Measurements from ENCODE around the gene OSTC.

Gene OSTC

GRCh38 chr4:108685036-108685686, 34.8 kb downstream of the OSTC start:
- no peak for TF ChIP-seq CTCF (IDR thresholded peaks at IDR 0.05; ENCODE audit: borderline replicate concordance, insufficient read depth, low read depth, low read length)
- H3K4me3 ChIP-seq (ENCODE audit: low read depth, low read length): no peak overlapping the region

DNA sequence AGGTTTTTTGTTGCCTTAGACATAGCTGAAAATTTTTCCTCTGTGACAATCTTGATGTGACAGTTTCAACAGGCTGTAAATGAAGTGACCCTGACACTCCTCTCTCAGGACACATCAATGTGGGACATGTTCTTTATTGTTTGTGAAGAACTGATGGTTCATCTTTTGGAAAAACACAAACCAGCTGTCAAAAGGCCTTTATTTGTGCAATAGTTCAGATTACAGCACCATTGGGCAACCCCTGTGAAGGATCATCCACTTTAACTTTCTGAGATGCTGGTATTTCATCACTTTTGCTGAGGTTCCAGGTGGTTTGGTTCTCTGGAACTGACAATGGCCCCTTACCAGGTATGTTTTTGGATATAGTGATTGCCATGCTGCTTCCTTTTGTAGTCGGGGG, 40.3 kb downstream of the OSTC start:
- H3K4me3 ChIP-seq (ENCODE audit: low read depth, low read length): no peak overlapping the region
- no peak for TF ChIP-seq CTCF (IDR thresholded peaks at IDR 0.05; ENCODE audit: borderline replicate concordance, insufficient read depth, low read depth, low read length)

DNA sequence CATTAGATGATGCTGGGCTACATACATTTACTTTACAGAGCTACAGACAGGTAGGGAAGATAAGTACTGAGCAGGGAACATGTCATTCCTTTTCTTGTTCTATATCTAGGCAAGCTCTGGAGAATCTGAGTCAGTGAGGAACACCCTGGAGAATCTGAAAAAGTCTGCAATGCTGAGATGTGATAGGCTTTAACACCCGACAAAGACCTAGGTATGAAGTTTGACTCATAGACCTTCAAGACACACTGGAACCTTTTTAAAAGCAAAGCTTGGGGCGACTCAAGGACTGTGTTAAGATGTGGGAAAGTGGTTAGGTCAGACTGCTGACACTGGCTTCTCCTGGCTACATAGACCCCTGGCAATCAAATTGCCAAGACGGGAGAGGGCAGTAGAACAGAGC, 42.8 kb downstream of the OSTC start:
- TF ChIP-seq CTCF (IDR thresholded peaks at IDR 0.05; ENCODE audit: borderline replicate concordance, insufficient read depth, low read depth, low read length): no peak
- no peak overlapping the region for H3K4me3 ChIP-seq (ENCODE audit: low read depth, low read length)

DNA sequence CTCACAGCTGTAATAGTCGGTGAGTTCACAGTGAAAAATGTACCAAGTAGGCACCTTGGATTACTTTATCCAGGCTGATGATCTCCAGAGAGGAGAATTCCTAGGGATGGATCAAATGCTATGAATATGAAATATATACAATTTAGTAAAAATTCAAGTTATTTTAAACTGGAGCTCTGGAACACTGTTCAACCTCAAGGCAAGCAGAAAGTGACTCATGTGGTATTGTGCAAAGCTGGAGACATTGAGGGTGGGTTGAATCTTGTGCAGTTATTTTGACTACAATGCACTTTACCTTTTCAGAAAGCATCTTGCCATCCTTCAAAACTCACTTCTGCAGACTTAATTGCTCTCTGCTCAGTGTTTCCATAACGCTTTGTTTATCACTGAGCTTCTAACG, 43.4 kb downstream of the OSTC start:
- no peak for TF ChIP-seq CTCF (IDR thresholded peaks at IDR 0.05; ENCODE audit: borderline replicate concordance, insufficient read depth, low read depth, low read length)
- H3K4me3 ChIP-seq (ENCODE audit: low read depth, low read length): no peak overlapping the region

DNA sequence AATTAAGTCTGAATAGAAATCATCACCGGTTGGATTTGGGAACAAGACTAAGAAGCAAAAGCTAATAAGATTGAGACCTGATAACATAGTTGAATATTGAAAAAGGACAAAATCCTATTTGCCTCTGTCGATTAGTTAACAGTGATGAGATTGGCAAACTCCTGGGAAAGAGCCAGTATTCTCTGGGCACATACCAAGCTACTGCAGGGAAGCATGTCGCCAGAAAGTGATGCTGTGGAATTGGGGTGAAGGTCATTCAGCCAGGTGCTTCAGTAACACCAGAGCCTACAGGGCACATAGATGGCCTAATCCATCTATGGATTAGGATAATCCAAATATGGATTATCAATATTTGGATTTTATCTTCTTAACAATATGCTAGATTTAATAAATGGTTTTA, 44.0 kb downstream of the OSTC start:
- TF ChIP-seq CTCF (IDR thresholded peaks at IDR 0.05; ENCODE audit: borderline replicate concordance, insufficient read depth, low read depth, low read length): no peak

GRCh38 chr4:108695062-108695461, 44.7 kb downstream of the OSTC start:
- no peak for TF ChIP-seq CTCF (IDR thresholded peaks at IDR 0.05; ENCODE audit: borderline replicate concordance, insufficient read depth, low read depth, low read length)
- no peak overlapping the region for H3K4me3 ChIP-seq (ENCODE audit: low read depth, low read length)

More for the DNA sequence above, 44.0 kb downstream of the OSTC start:
- H3K4me3 ChIP-seq (ENCODE audit: low read depth, low read length): no peak overlapping the region

GRCh38 chr4:108696160-108696559, 45.8 kb downstream of the OSTC start:
- TF ChIP-seq CTCF (IDR thresholded peaks at IDR 0.05; ENCODE audit: borderline replicate concordance, insufficient read depth, low read depth, low read length): no peak
- H3K4me3 ChIP-seq (ENCODE audit: low read depth, low read length): no peak overlapping the region
